HepG2 (cell line): ENCODE measurements around the gene PLA2G12A. TPM values are rescaled to one million over a fixed set of nuclear protein-coding genes. Genes with fewer than 3 reads are reported as not detected.

Experiments
- ATAC-seq: fragments of 200-7000 bp; cut with Tn5 transposase; 3 replicates; pipeline ENCODE4 v1.9.1; 2020; ENCODE audit warnings: mild to moderate bottlenecking, moderate library complexity
- BruUV-seq: library from RNA; stranded (reverse); fragments of 400-500 nt; replicated peaks from 2 replicates; lab custom pipeline; 2021; lab: Mats Ljungman, UMichigan
- CTCF ChIA-PET: fragments of 300-600 bp; formaldehyde crosslinking; extraction: SDS; loops from one replicate; lab custom pipeline; 2021; ENCODE audit warnings: low total read pairs, inconsistent platforms, low intra/inter-chr PET ratio; lab: Yijun Ruan, JAX
- POLR2A ChIA-PET: fragments of 350-600 bp; sonication (Branson Sonifier 250); formaldehyde crosslinking; loops from one replicate; lab custom pipeline; 2020; ENCODE audit warnings: antibody characterized with exemption, inconsistent platforms; lab: Yijun Ruan, JAX
- DNase-seq: peaks from one replicate; pipeline ENCODE4 v3.0.0-alpha.2; 2015; ENCODE audit warnings: low spot score
- FAIRE-seq: peaks from 3 replicates; lab custom pipeline; 2011; peaks lifted over from hg19 to GRCh38; lab: Jason Lieb, UNC
- H2AFZ ChIP-seq: one replicate; pipeline ENCODE4 v1.6.1; 2011; ENCODE audit warnings: low read length, inconsistent platforms
- H3K27ac ChIP-seq: fragments of 300-600 bp; 3 replicates; pipeline ENCODE4 v1.8.0; 2011; ENCODE audit warnings: mixed run types, mild to moderate bottlenecking, mixed read lengths, low read length, inconsistent platforms; ENCODE audit not compliant: insufficient read depth; ENCODE audit errors: extremely low read length
- H3K27me3 ChIP-seq, 2 experiments: fragments of 200-600 bp in 1 of 2; 2 replicates in 1 of 2; 3 replicates in 1 of 2; pipeline versions ENCODE4 v1.6.0 to v1.8.0; 2011; ENCODE audit warnings: low read length in 2 of 2, mild to moderate bottlenecking in 2 of 2, moderate library complexity in 2 of 2, inconsistent platforms in 1 of 2; ENCODE audit not compliant: insufficient read depth in 2 of 2, control insufficient read depth in 1 of 2
- H3K36me3 ChIP-seq, 2 experiments: fragments of 200-600 bp in 1 of 2; replicated peaks in 1 of 2; 2 replicates in 1 of 2; 3 replicates in 1 of 2; pipeline versions ENCODE4 v1.5.1 to v1.8.0; 2011; ENCODE audit warnings: low read length in 2 of 2, inconsistent platforms in 1 of 2; ENCODE audit not compliant: insufficient read depth in 2 of 2, control insufficient read depth in 1 of 2
- H3K4me1 ChIP-seq: 2 replicates; pipeline ENCODE4 v1.5.1; 2012; ENCODE audit warnings: low read length, inconsistent platforms; ENCODE audit not compliant: insufficient read depth
- H3K4me2 ChIP-seq: 2 replicates; pipeline ENCODE4 v1.6.0; 2011; ENCODE audit warnings: low read depth, low read length, inconsistent platforms
- H3K4me3 ChIP-seq, 3 experiments: fragments of 200-600 bp in 1 of 3; sonication (generic), shearing (Covaris generic) in 1 of 3; replicated peaks in 1 of 3; 2 replicates each; pipeline ENCODE4 v1.5.1; 2011 to 2016; ENCODE audit warnings: low read length in 3 of 3, inconsistent platforms in 2 of 3, low read depth in 2 of 3, mild to moderate bottlenecking in 2 of 3, control low read depth in 1 of 3, mixed read lengths in 1 of 3; ENCODE audit not compliant: insufficient read depth in 1 of 3
- H3K79me2 ChIP-seq: one replicate; pipeline ENCODE4 v1.6.1; 2011; ENCODE audit warnings: low read length, inconsistent platforms; ENCODE audit not compliant: insufficient read depth
- H3K9ac ChIP-seq: 2 replicates; pipeline ENCODE4 v1.6.0; 2011; ENCODE audit warnings: mild to moderate bottlenecking, low read depth, low read length, inconsistent platforms; ENCODE audit not compliant: insufficient read depth
- H3K9me3 ChIP-seq: 2 replicates; pipeline ENCODE4 v1.5.1; 2012; ENCODE audit warnings: mild to moderate bottlenecking, low read length
- H4K20me1 ChIP-seq: 2 replicates; pipeline ENCODE4 v1.6.0; 2011; ENCODE audit warnings: inconsistent platforms, mild to moderate bottlenecking, low read length, moderate library complexity; ENCODE audit not compliant: insufficient read depth
- ATRX ChIP-seq: sonication (generic); formaldehyde crosslinking; IDR thresholded peaks from 2 replicates; pipeline ENCODE4 v1.4.0; 2020; ENCODE audit warnings: missing genetic modification reagents, borderline replicate concordance
- BORCS8-MEF2B ChIP-seq: sonication (generic); formaldehyde crosslinking; IDR thresholded peaks from 2 replicates; pipeline ENCODE4 v1.8.0; 2022; ENCODE audit warnings: mild to moderate bottlenecking, missing genetic modification reagents
- FOSL1 ChIP-seq: sonication (generic); formaldehyde crosslinking; IDR thresholded peaks from 2 replicates; pipeline ENCODE4 v1.9.0; 2021; ENCODE audit warnings: missing genetic modification reagents, borderline replicate concordance
- GFI1 ChIP-seq: sonication (generic); formaldehyde crosslinking; IDR thresholded peaks from 2 replicates; pipeline ENCODE4 v1.5.0; 2020; ENCODE audit warnings: missing genetic modification reagents, mild to moderate bottlenecking, borderline replicate concordance
- GTF2F1 ChIP-seq: fragments of 150-350 bp; IDR thresholded peaks from 2 replicates; pipeline ENCODE4 v1.6.1; 2014; ENCODE audit warnings: low read length
- KLF9 ChIP-seq: IDR thresholded peaks from 2 replicates; pipeline ENCODE4 v1.6.1; 2016; ENCODE audit warnings: low read depth
- NFYC ChIP-seq: IDR thresholded peaks from 2 replicates; pipeline ENCODE4 v1.6.1; 2016; ENCODE audit warnings: missing genetic modification reagents, missing compliant biosample characterization
- RBAK ChIP-seq: sonication (generic); formaldehyde crosslinking; IDR thresholded peaks from 2 replicates; pipeline ENCODE4 v1.5.1; 2020; ENCODE audit warnings: mild to moderate bottlenecking, missing genetic modification reagents
- TBX2 ChIP-seq: sonication (generic); formaldehyde crosslinking; IDR thresholded peaks from 2 replicates; pipeline ENCODE4 v1.5.0; 2020; ENCODE audit warnings: missing genetic modification reagents, mild to moderate bottlenecking, borderline replicate concordance
- ZFP37 ChIP-seq: sonication (generic); formaldehyde crosslinking; IDR thresholded peaks from 2 replicates; pipeline ENCODE4 v1.4.0; 2020; ENCODE audit warnings: missing genetic modification reagents, borderline replicate concordance
- ZNF326 ChIP-seq: sonication (generic); formaldehyde crosslinking; IDR thresholded peaks from 2 replicates; pipeline ENCODE4 v1.4.0; 2020; ENCODE audit warnings: missing genetic modification reagents, borderline replicate concordance
- ZNF564 ChIP-seq: sonication (generic); formaldehyde crosslinking; IDR thresholded peaks from 2 replicates; pipeline ENCODE4 v1.8.1; 2023; ENCODE audit warnings: mild to moderate bottlenecking, missing genetic modification reagents
- ZNF674 ChIP-seq: sonication (generic); formaldehyde crosslinking; IDR thresholded peaks from 2 replicates; pipeline ENCODE4 v1.5.0; 2020; ENCODE audit warnings: low read depth, mild to moderate bottlenecking, missing genetic modification reagents
- ZSCAN25 ChIP-seq: sonication (generic); formaldehyde crosslinking; IDR thresholded peaks from 2 replicates; pipeline ENCODE4 v1.8.0; 2022; ENCODE audit warnings: mild to moderate bottlenecking, missing genetic modification reagents
- in situ Hi-C: cut with HindIII; loops from 2 replicates; pipeline ENCODE4 v1.10.0; 2017; ENCODE audit warnings: low pct_unique_long_range_greater_than_20kb; ENCODE audit not compliant: extremely low pct_ligation_motif_present
- intact Hi-C: fragments of 100-400 bp; cut with micrococcal nuclease; formaldehyde crosslinking; loops from one replicate; pipeline ENCODE4 v1.10.0; 2022; ENCODE audit not compliant: unreplicated experiment
- polyA plus RNA-seq, 8 experiments: library from polyadenylated mRNA; depleted of rRNA in 3 of 8; stranded (reverse) in 7 of 8; unstranded in 1 of 8; fragments of >200 nt; fragmentation: Illumina TruSeq in 4 of 8; extraction: Trizol in 4 of 8; gene quantifications; 2 replicates each; pipeline versions ENCODE4 v1.2.1 to v1.2.3, GENCODE V29; 2011 to 2016; ENCODE audit warnings: low read depth in 4 of 8, missing spikeins in 1 of 8, mixed read lengths in 1 of 8; ENCODE audit not compliant: insufficient read depth in 1 of 8
- total RNA-seq, 5 experiments: library from RNA; depleted of rRNA; stranded (reverse); fragments of >200 nt; fragmentation: Illumina TruSeq; extraction: Trizol; gene quantifications; 2 replicates each; pipeline ENCODE4 v1.2.3, GENCODE V29; 2016; ENCODE audit warnings: low read depth in 1 of 5
- TF ChIP-seq, protein P1 (sequence below): sonication (generic); formaldehyde crosslinking; IDR thresholded peaks from 2 replicates; pipeline ENCODE4 v1.4.0; 2020; ENCODE audit warnings: missing genetic modification reagents, borderline replicate concordance
- TF ChIP-seq, protein P2 (sequence below): IDR thresholded peaks from 2 replicates; pipeline ENCODE4 v1.6.1; 2018; ENCODE audit warnings: missing genetic modification reagents, mild to moderate bottlenecking, missing compliant biosample characterization
- TF ChIP-seq, protein P3 (sequence below), 2 experiments: sonication (generic) in 1 of 2; formaldehyde crosslinking in 1 of 2; IDR thresholded peaks; 2 replicates each; pipeline versions ENCODE4 v1.4.0 to v1.6.1; 2016 to 2020; ENCODE audit warnings: borderline replicate concordance in 1 of 2, low read depth in 1 of 2, mild to moderate bottlenecking in 1 of 2, missing genetic modification reagents in 1 of 2

The PLA2G12A gene
- total and polyA plus RNA-seq, 2 of the 13 experiments (the other 11 are each of a cell fraction or from before 2014, with no cell fraction given) = 61.2 to 64.0 TPM

DNA sequence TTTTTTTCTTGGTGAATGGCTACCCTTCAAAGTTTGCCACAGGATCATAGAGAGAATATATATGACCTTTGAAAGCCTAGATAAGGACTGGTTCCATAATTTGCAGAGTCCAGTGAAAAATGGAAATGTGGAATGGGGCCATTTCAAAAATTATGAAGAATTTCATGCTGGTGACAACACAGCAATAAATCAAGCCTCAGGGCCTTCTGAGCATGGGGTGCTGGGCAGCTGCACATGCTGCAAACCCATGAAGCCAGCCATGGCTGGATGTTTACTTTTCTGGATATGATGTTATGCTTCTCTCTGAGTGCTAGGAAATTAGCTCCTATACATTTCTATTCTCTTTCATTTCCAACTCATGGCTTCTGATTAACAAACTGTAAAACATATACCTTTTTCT lies 16.0 kb upstream of the PLA2G12A start:
- no peaks in the 10 kb centered on the region for H4K20me1 ChIP-seq
- H3K9me3 ChIP-seq = no peaks in the 10 kb centered on the region
- H3K4me2 ChIP-seq = no peak overlapping the region
- no peak overlapping the region for H2AFZ ChIP-seq
- H3K4me3 ChIP-seq = no peak overlapping the region
- POLR2A ChIA-PET = no interaction called here
- no peaks in the 10 kb centered on the region for H3K4me1 ChIP-seq
- peaks cover 18 to 67% of the 10 kb centered on the region in 2 experiments for H3K36me3 ChIP-seq
- CTCF ChIA-PET = no interaction called here
- DNase-seq (no peak), ATAC-seq (no peak), FAIRE-seq (no peak)
- TF ChIP-seq GFI1 (CRISPR knock-in tag) (no peak), ZFP37 (CRISPR knock-in tag) (no peak), TBX2 (CRISPR knock-in tag) (no peak), ZNF564 (CRISPR knock-in tag) (no peak), RBAK (CRISPR knock-in tag) (no peak), KLF9 (CRISPR knock-in tag) (no peak), ATRX (CRISPR knock-in tag) (no peak), FOSL1 (no peak), ZNF674 (CRISPR knock-in tag) (no peak), ZNF326 (CRISPR knock-in tag) (no peak), BORCS8-MEF2B (no peak), NFYC (CRISPR knock-in tag) (no peak), GTF2F1 (no peak), ZSCAN25 (no peak)
- TF ChIP-seq, protein P1, sequence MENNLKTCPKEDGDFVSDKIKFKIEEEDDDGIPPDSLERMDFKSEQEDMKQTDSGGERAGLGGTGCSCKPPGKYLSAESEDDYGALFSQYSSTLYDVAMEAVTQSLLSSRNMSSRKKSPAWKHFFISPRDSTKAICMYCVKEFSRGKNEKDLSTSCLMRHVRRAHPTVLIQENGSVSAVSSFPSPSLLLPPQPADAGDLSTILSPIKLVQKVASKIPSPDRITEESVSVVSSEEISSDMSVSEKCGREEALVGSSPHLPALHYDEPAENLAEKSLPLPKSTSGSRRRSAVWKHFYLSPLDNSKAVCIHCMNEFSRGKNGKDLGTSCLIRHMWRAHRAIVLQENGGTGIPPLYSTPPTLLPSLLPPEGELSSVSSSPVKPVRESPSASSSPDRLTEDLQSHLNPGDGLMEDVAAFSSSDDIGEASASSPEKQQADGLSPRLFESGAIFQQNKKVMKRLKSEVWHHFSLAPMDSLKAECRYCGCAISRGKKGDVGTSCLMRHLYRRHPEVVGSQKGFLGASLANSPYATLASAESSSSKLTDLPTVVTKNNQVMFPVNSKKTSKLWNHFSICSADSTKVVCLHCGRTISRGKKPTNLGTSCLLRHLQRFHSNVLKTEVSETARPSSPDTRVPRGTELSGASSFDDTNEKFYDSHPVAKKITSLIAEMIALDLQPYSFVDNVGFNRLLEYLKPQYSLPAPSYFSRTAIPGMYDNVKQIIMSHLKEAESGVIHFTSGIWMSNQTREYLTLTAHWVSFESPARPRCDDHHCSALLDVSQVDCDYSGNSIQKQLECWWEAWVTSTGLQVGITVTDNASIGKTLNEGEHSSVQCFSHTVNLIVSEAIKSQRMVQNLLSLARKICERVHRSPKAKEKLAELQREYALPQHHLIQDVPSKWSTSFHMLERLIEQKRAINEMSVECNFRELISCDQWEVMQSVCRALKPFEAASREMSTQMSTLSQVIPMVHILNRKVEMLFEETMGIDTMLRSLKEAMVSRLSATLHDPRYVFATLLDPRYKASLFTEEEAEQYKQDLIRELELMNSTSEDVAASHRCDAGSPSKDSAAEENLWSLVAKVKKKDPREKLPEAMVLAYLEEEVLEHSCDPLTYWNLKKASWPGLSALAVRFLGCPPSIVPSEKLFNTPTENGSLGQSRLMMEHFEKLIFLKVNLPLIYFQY (CRISPR knock-in tag) = no peak
- TF ChIP-seq, protein P2, sequence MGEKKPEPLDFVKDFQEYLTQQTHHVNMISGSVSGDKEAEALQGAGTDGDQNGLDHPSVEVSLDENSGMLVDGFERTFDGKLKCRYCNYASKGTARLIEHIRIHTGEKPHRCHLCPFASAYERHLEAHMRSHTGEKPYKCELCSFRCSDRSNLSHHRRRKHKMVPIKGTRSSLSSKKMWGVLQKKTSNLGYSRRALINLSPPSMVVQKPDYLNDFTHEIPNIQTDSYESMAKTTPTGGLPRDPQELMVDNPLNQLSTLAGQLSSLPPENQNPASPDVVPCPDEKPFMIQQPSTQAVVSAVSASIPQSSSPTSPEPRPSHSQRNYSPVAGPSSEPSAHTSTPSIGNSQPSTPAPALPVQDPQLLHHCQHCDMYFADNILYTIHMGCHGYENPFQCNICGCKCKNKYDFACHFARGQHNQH (CRISPR knock-in tag) = no peak
- TF ChIP-seq, protein P3, sequence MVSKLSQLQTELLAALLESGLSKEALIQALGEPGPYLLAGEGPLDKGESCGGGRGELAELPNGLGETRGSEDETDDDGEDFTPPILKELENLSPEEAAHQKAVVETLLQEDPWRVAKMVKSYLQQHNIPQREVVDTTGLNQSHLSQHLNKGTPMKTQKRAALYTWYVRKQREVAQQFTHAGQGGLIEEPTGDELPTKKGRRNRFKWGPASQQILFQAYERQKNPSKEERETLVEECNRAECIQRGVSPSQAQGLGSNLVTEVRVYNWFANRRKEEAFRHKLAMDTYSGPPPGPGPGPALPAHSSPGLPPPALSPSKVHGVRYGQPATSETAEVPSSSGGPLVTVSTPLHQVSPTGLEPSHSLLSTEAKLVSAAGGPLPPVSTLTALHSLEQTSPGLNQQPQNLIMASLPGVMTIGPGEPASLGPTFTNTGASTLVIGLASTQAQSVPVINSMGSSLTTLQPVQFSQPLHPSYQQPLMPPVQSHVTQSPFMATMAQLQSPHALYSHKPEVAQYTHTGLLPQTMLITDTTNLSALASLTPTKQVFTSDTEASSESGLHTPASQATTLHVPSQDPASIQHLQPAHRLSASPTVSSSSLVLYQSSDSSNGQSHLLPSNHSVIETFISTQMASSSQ (IDR thresholded peaks at IDR 0.05; ENCODE audit: low read depth) = no peak
- TF ChIP-seq, protein P3 (CRISPR knock-in tag; IDR thresholded peaks at IDR 0.05; ENCODE audit: borderline replicate concordance) = no peak
- H3K9ac ChIP-seq = no peak overlapping the region
- in situ Hi-C loops = no loop called here
- no peak overlapping the region for H3K27ac ChIP-seq
- intact Hi-C loops = loop anchor here (5.0 kb wide), 1 partner anchor 71 kb away; the partner anchor contains the start of gene GAR1
- H3K27me3 ChIP-seq = no peaks in the 10 kb centered on the region
- H3K79me2 ChIP-seq = no peaks in the 10 kb centered on the region
- no TSS peak for BruUV-seq
